AG10803 (cell line): ENCODE measurements around the gene LPAR3.
"Not testable (repeated sequence)": the region's sequence is repeated elsewhere in the genome, so short reads cannot be mapped to it uniquely, and the experiment has no call there.

ENCODE experiments used
- DNase-seq: peaks from one replicate; pipeline ENCODE4 v3.0.0; 2010; ENCODE audit warnings: low read depth
- H3K4me3 ChIP-seq: 2 replicates; pipeline ENCODE4 v1.5.1; 2011; ENCODE audit warnings: mild to moderate bottlenecking, low read length, control low read depth
- TF ChIP-seq, protein P1 (sequence below): conservative IDR thresholded peaks from 2 replicates; pipeline ENCODE4 v1.5.1; 2011; ENCODE audit warnings: mild to moderate bottlenecking, low read length, control low read depth, inconsistent platforms

The LPAR3 gene

GRCh38 chr1:84919461-84919970, 26.5 kb upstream of the LPAR3 start:
- no peak for DNase-seq
- TF ChIP-seq, protein P1, sequence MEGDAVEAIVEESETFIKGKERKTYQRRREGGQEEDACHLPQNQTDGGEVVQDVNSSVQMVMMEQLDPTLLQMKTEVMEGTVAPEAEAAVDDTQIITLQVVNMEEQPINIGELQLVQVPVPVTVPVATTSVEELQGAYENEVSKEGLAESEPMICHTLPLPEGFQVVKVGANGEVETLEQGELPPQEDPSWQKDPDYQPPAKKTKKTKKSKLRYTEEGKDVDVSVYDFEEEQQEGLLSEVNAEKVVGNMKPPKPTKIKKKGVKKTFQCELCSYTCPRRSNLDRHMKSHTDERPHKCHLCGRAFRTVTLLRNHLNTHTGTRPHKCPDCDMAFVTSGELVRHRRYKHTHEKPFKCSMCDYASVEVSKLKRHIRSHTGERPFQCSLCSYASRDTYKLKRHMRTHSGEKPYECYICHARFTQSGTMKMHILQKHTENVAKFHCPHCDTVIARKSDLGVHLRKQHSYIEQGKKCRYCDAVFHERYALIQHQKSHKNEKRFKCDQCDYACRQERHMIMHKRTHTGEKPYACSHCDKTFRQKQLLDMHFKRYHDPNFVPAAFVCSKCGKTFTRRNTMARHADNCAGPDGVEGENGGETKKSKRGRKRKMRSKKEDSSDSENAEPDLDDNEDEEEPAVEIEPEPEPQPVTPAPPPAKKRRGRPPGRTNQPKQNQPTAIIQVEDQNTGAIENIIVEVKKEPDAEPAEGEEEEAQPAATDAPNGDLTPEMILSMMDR = no peak
- H3K4me3 ChIP-seq = no peak overlapping the region

DNA sequence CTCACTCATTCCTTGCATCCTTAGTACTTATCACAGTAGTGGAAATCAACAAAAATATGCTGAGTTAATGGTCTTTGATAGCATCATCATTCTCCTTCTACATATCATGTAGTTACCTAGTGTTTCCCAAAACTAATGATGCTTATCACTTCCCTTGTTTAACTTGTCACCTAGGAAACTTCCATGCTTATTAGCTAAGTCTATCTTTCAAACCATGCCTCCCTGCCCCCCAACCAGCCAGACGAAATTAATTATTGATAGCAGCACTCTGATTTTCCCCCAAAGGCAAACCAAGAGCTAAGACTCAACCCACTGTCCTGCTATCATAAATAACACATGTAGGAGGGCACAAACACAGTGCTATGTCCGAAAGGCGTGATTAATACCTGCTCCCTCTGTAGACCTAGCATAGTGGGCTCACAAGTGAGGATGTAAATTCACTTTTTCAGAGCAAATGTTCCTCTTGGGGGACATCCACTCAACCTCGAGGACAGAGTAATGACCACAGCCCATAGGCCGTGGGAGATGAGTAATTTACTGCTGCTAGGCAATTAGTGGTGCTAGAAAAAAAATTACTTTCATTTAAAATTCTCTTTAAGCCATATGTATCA, 25.8 kb upstream of the LPAR3 start:
- H3K4me3 ChIP-seq = no peak overlapping the region
- no peak for DNase-seq
- TF ChIP-seq, protein P1 = no peak

- no peak overlapping the region for H3K4me3 ChIP-seq
- no peak for DNase-seq
- TF ChIP-seq, protein P1 = no peak
Measured at GRCh38 chr1:84916897-84917296, 23.9 kb upstream of the LPAR3 start.

GRCh38 chr1:84913555-84913892, 20.5 kb upstream of the LPAR3 start:
- peak; percentile 24 for DNase-seq
- H3K4me3 ChIP-seq = no peak overlapping the region
- TF ChIP-seq, protein P1 = no peak

GRCh38 chr1:84912726-84913554, 19.9 kb upstream of the LPAR3 start:
- DNase-seq = no peak
- H3K4me3 ChIP-seq = no peak overlapping the region
- TF ChIP-seq, protein P1 = no peak

DNA sequence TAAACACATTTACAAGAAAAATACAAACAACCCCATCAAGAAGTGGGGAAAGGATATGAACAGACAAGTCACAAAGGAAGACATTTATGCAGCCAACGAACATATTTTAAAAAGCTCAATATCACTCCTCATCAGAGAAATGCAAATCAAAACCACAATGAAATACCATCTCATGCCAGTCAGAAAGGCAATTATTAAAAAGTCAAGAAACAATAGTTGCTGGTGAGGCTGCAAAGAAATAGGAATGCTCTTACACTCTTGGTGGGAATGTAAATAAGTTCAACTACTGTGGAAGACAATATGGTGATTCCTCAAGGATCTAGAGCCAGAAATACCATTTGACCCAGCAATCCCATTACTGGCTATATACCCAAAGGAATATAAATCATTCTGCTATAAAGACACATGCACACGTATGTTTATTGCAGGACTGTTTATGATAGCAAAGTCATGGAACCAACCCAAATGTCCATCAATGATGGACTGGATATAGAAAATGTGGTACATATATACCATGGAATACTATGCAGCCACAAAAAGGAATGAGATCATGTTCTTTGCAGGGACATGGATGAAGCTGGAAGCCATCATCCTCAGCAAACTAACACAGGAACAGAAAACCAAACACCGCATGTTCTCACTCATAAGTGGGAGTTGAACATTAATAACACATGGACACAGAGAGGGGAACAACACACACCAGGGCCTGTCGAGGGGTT, 15.9 kb upstream of the LPAR3 start:
- DNase-seq = not testable (repeated sequence)

GRCh38 chr1:84907095-84907827, 14.3 kb upstream of the LPAR3 start:
- peak; percentile 18 for DNase-seq
- no peak overlapping the region for H3K4me3 ChIP-seq
- TF ChIP-seq, protein P1 = no peak

More for the DNA sequence above, 15.9 kb upstream of the LPAR3 start:
- not testable (repeated sequence) for H3K4me3 ChIP-seq

GRCh38 chr1:84902727-84903126, 9.7 kb upstream of the LPAR3 start:
- not testable (repeated sequence) for H3K4me3 ChIP-seq, DNase-seq
